K562 (cell line): ENCODE data around the gene PILRA. TPM values are rescaled to one million over a fixed set of nuclear protein-coding genes. Genes with fewer than 3 reads are reported as not detected.

Source experiments
- ATF7 ChIP-seq: fragments of 450-650 bp; IDR thresholded peaks from 2 replicates; pipeline ENCODE4 v1.7.1; 2014; ENCODE audit warnings: mild to moderate bottlenecking, moderate library complexity
- BRD9 ChIP-seq: fragments of 450-650 bp; IDR thresholded peaks from 2 replicates; pipeline ENCODE4 v1.6.1; 2018; ENCODE audit warnings: low read depth; ENCODE audit not compliant: partially characterized antibody
- CTBP1 ChIP-seq: fragments of 450-650 bp; IDR thresholded peaks from 2 replicates; pipeline ENCODE4 v1.6.1; 2016; ENCODE audit warnings: borderline replicate concordance
- E2F8 ChIP-seq: fragments of 450-650 bp; IDR thresholded peaks from 2 replicates; pipeline ENCODE4 v1.7.1; 2018; ENCODE audit warnings: mild to moderate bottlenecking, low read depth; ENCODE audit not compliant: partially characterized antibody
- EP300 ChIP-seq: IDR thresholded peaks from 2 replicates; pipeline ENCODE4 v1.6.1; 2012; ENCODE audit warnings: low read length, improper control_type of control experiment
- FOXJ2 ChIP-seq: fragments of 200-800 bp; sonication (Bioruptor generic); IDR thresholded peaks from 2 replicates; pipeline ENCODE4 v1.6.1; 2016; ENCODE audit warnings: missing genetic modification characterization, missing compliant biosample characterization
- FOXP1 ChIP-seq: sonication (generic); formaldehyde crosslinking; IDR thresholded peaks from 2 replicates; pipeline ENCODE4 v1.8.0; 2022; ENCODE audit warnings: mild to moderate bottlenecking, missing genetic modification reagents
- GATA2 ChIP-seq: sonication (generic); formaldehyde crosslinking; IDR thresholded peaks from 2 replicates; pipeline ENCODE4 v1.4.0; 2020; ENCODE audit warnings: mild to moderate bottlenecking, missing genetic modification reagents
- HDAC2 ChIP-seq: fragments of 450-650 bp; IDR thresholded peaks from 2 replicates; pipeline ENCODE4 v1.6.1; 2016; ENCODE audit warnings: mild to moderate bottlenecking
- HMGXB4 ChIP-seq: sonication (generic); formaldehyde crosslinking; IDR thresholded peaks from 2 replicates; pipeline ENCODE4 v1.8.1; 2023; ENCODE audit warnings: mild to moderate bottlenecking, missing genetic modification reagents
- L3MBTL2 ChIP-seq: fragments of 450-650 bp; IDR thresholded peaks from 2 replicates; pipeline ENCODE4 v1.6.1; 2016; ENCODE audit warnings: mild to moderate bottlenecking, moderate library complexity
- MAZ ChIP-seq, 2 experiments: fragments of 450-650 bp in 1 of 2; sonication (generic) in 1 of 2; formaldehyde crosslinking; IDR thresholded peaks in 1 of 2; conservative IDR thresholded peaks in 1 of 2; 2 replicates each; pipeline versions ENCODE4 v1.4.0 to v1.5.0; 2020; ENCODE audit warnings: mild to moderate bottlenecking in 1 of 2, missing genetic modification reagents in 1 of 2
- MEIS2 ChIP-seq: fragments of 450-650 bp; IDR thresholded peaks from 2 replicates; pipeline ENCODE4 v1.6.1; 2014; ENCODE audit warnings: mild to moderate bottlenecking; ENCODE audit not compliant: partially characterized antibody
- NCOA1 ChIP-seq: fragments of 450-650 bp; IDR thresholded peaks from 2 replicates; pipeline ENCODE4 v1.6.1; 2016; ENCODE audit warnings: low read depth
- SMARCC2 ChIP-seq: fragments of 450-650 bp; IDR thresholded peaks from 2 replicates; pipeline ENCODE4 v1.6.1; 2017; ENCODE audit warnings: antibody characterized with exemption, moderate library complexity, mild to moderate bottlenecking, low read depth
- TBL1XR1 ChIP-seq, 2 experiments: IDR thresholded peaks; 2 replicates each; pipeline ENCODE4 v1.6.1; 2012; ENCODE audit warnings: improper control_type of control experiment in 2 of 2, low read length in 2 of 2, mild to moderate bottlenecking in 1 of 2
- THAP12 ChIP-seq: fragments of 250-450 bp; sonication (Bioruptor Pico); IDR thresholded peaks from 2 replicates; pipeline ENCODE4 v1.9.0; 2021; ENCODE audit warnings: mild to moderate bottlenecking, inconsistent platforms
- USF1 ChIP-seq: sonication (generic); formaldehyde crosslinking; IDR thresholded peaks from 2 replicates; pipeline ENCODE4 v1.9.0; 2022; ENCODE audit warnings: mild to moderate bottlenecking, missing genetic modification reagents
- USF2 ChIP-seq: sonication (generic); formaldehyde crosslinking; IDR thresholded peaks from 2 replicates; pipeline ENCODE4 v1.5.0; 2020; ENCODE audit warnings: missing genetic modification reagents
- polyA plus RNA-seq, 8 experiments: library from polyadenylated mRNA; depleted of rRNA in 4 of 8; stranded (reverse) in 5 of 8; unstranded in 3 of 8; fragments of >200 nt; fragmentation: Nextera tagmentation in 2 of 8; fragmentation: Illumina TruSeq in 1 of 8; extraction: Ambion mirVana in 2 of 8; extraction: Trizol in 1 of 8; gene quantifications; 2 replicates each; pipeline versions ENCODE4 v1.2.1 to v1.2.3, GENCODE V29; 2011 to 2014; ENCODE audit warnings: inconsistent platforms in 1 of 8, missing spikeins in 1 of 8
- total RNA-seq, 7 experiments: library from RNA; depleted of rRNA in 6 of 7; stranded (reverse); fragments of >200 nt in 6 of 7; fragmentation: Illumina TruSeq in 2 of 7; extraction: Trizol in 2 of 7; gene quantifications; 2 replicates each; pipeline versions ENCODE4 v1.2.1 to v1.2.3, GENCODE V29; 2011 to 2021; ENCODE audit warnings: low replicate concordance in 1 of 7

Gene PILRA
- total and polyA plus RNA-seq, 9 of the 15 experiments (the other 6 are each of a cell fraction or from before 2014, with no cell fraction given) = 0.13 to 1.8 (median 0.62) TPM

- TF ChIP-seq E2F8 = peak; percentile 49
- TF ChIP-seq MEIS2 = peak; percentile 86
- TF ChIP-seq FOXJ2 (tag) = peak; percentile 94
- TF ChIP-seq MAZ (CRISPR knock-in tag; conservative IDR thresholded peaks at IDR 0.05 in 1 of 2, IDR thresholded peaks at IDR 0.05 in 1 of 2) = peak in 1 of 2 experiments; percentile 63; a peak in 1 of 4 replicates
- TF ChIP-seq EP300 = peak; percentile 53
- 0 out of 2 replicates have a peak, but pooled peaks have one; percentile 30 for TF ChIP-seq L3MBTL2
- TF ChIP-seq ATF7 = peak; percentile 94
- peak; percentile 74; the same call in 1 of the 2 replicates for TF ChIP-seq HDAC2
- TF ChIP-seq HMGXB4 (CRISPR knock-in tag) = 0 out of 2 replicates have a peak, but pooled peaks have one; percentile 43
- TF ChIP-seq GATA2 (CRISPR knock-in tag) = peak; percentile 41; the same call in 1 of the 2 replicates
- TF ChIP-seq NCOA1 = 0 out of 2 replicates have a peak, but pooled peaks have one; percentile 49
- peak in 1 of 2 experiments; percentile 60; a peak in 2 of 4 replicates for TF ChIP-seq TBL1XR1 (IDR thresholded peaks at IDR 0.05; ENCODE audit: low read length in 2 of 2)
- TF ChIP-seq CTBP1 = peak; percentile 81
- peak; percentile 94 for TF ChIP-seq USF2 (CRISPR knock-in tag)
- TF ChIP-seq FOXP1 (CRISPR knock-in tag) = 0 out of 2 replicates have a peak, but pooled peaks have one; percentile 50
- TF ChIP-seq BRD9 = peak; percentile 45
- 0 out of 2 replicates have a peak, but pooled peaks have one; percentile 22 for TF ChIP-seq THAP12 (CRISPR knock-in tag)
- TF ChIP-seq SMARCC2 = peak; percentile 91
- peak; percentile 95 for TF ChIP-seq USF1 (CRISPR knock-in tag)
Observed at GRCh38 chr7:100344560-100345287, 28.6 kb upstream of the PILRA start (continued).
